Smooth muscle cell (in vitro differentiated cells): ENCODE data around the gene RAB3A. TPM values are rescaled to one million over a fixed set of nuclear protein-coding genes. Genes with fewer than 3 reads are reported as not detected.
A peak's percentile ranks its signal among the peaks of the same experiment; 100 is the strongest.

Experiments used
- DNase-seq: peaks from one replicate; lab custom pipeline; 2025; ENCODE audit not compliant: unreplicated experiment; lab: John Stamatoyannopoulos, UW
- H2AFZ ChIP-seq: fragments of 200-600 bp; sonication (generic); 2 replicates; pipeline ENCODE4 v1.6.0; 2016; ENCODE audit warnings: antibody characterized with exemption, low read depth, mild to moderate bottlenecking
- H3F3A ChIP-seq: fragments of 200-600 bp; sonication (generic); 2 replicates; pipeline ENCODE4 v1.6.0; 2017; ENCODE audit warnings: antibody characterized with exemption, low read depth
- H3K27ac ChIP-seq: fragments of 200-600 bp; sonication (generic); 2 replicates; pipeline ENCODE4 v1.5.1; 2016; ENCODE audit warnings: low read depth, mild to moderate bottlenecking
- H3K27me3 ChIP-seq: fragments of 200-600 bp; sonication (generic); 2 replicates; pipeline ENCODE4 v1.6.1; 2016; ENCODE audit warnings: low read depth, mild to moderate bottlenecking
- H3K36me3 ChIP-seq: fragments of 200-600 bp; sonication (generic); 2 replicates; pipeline ENCODE4 v1.5.1; 2016; ENCODE audit warnings: low read depth
- H3K4me1 ChIP-seq: fragments of 200-600 bp; sonication (generic); 2 replicates; pipeline ENCODE4 v1.5.1; 2016; ENCODE audit warnings: low read depth
- H3K4me2 ChIP-seq: fragments of 200-600 bp; sonication (generic); 2 replicates; pipeline ENCODE4 v1.6.0; 2016; ENCODE audit warnings: mild to moderate bottlenecking
- H3K4me3 ChIP-seq: fragments of 200-600 bp; sonication (generic); 2 replicates; pipeline ENCODE4 v1.5.1; 2016; ENCODE audit warnings: mild to moderate bottlenecking
- H3K79me2 ChIP-seq: fragments of 200-600 bp; sonication (generic); 2 replicates; pipeline ENCODE4 v1.6.0; 2016; ENCODE audit warnings: low read depth, mild to moderate bottlenecking
- H3K9ac ChIP-seq: fragments of 200-600 bp; sonication (generic); 2 replicates; pipeline ENCODE4 v1.6.0; 2016; ENCODE audit warnings: low read depth
- H3K9me3 ChIP-seq: fragments of 200-600 bp; sonication (generic); replicated peaks from 2 replicates; pipeline ENCODE4 v1.5.1; 2016; ENCODE audit warnings: low read depth
- H4K20me1 ChIP-seq: fragments of 200-600 bp; sonication (generic); 2 replicates; pipeline ENCODE4 v1.6.0; 2016; ENCODE audit warnings: low read depth
- CTCF ChIP-seq: fragments of 200-600 bp; sonication (generic); IDR thresholded peaks from 2 replicates; pipeline ENCODE4 v1.5.1; 2017; ENCODE audit warnings: borderline replicate concordance, mild to moderate bottlenecking, antibody characterized with exemption; ENCODE audit not compliant: insufficient read depth, poor library complexity, severe bottlenecking
- WGBS: methylation state at CpG from one replicate; pipeline ENCODE4 v1.1.7; 2016; ENCODE audit warnings: low lambda C conversion rate; 5-methylcytosine and 5-hydroxymethylcytosine counted together
- polyA plus RNA-seq: library from polyadenylated mRNA; unstranded; fragments of >200 nt; fragmentation: Nextera tagmentation; extraction: Ambion mirVana; gene quantifications from 2 replicates; pipeline ENCODE4 v1.2.1, GENCODE V29; 2016
- total RNA-seq: library from RNA; depleted of rRNA; stranded (reverse); fragments of >200 nt; gene quantifications from 2 replicates; pipeline ENCODE4 v1.2.3, GENCODE V29; 2014

The RAB3A gene
- total and polyA plus RNA-seq, 2 experiments from 2014 or later = 3.7 to 4.9 TPM

- TF ChIP-seq CTCF = no peak
- H3K4me1 ChIP-seq = no peaks in the 10 kb centered on the region
- no peak overlapping the region for H2AFZ ChIP-seq
Measured at GRCh38 chr19:18227781-18228271, 24.0 kb upstream of the RAB3A start.

GRCh38 chr19:18226956-18227780 is 23.3 kb upstream of the RAB3A start:
- no peaks in the 10 kb centered on the region for H3F3A ChIP-seq
- no peak for TF ChIP-seq CTCF
- H3K27me3 ChIP-seq = peaks cover 10% of the 10 kb centered on the region
- H2AFZ ChIP-seq = no peak overlapping the region
- H3K4me3 ChIP-seq = no peak overlapping the region
- H3K79me2 ChIP-seq = no peaks in the 10 kb centered on the region
- 91% methylated on average over 18 of the region's 18 CpGs for WGBS
- no peak for DNase-seq
- H4K20me1 ChIP-seq = no peaks in the 10 kb centered on the region
- no peak overlapping the region for H3K27ac ChIP-seq
- no peaks in the 10 kb centered on the region for H3K36me3 ChIP-seq
- no peaks in the 10 kb centered on the region for H3K9me3 ChIP-seq
- no peak overlapping the region for H3K4me2 ChIP-seq
- H3K4me1 ChIP-seq = no peaks in the 10 kb centered on the region
- no peak overlapping the region for H3K9ac ChIP-seq

More at GRCh38 chr19:18227781-18228271, 24.0 kb upstream of the RAB3A start:
- H3F3A ChIP-seq = no peaks in the 10 kb centered on the region
- 85% methylated on average over 6 of the region's 6 CpGs for WGBS
- no peaks in the 10 kb centered on the region for H3K36me3 ChIP-seq
- H3K4me3 ChIP-seq = no peak overlapping the region
- no peaks in the 10 kb centered on the region for H4K20me1 ChIP-seq
- H3K79me2 ChIP-seq = no peaks in the 10 kb centered on the region
- peaks cover 16% of the 10 kb centered on the region for H3K27me3 ChIP-seq
- H3K27ac ChIP-seq = no peak overlapping the region
- no peaks in the 10 kb centered on the region for H3K9me3 ChIP-seq
- no peak for DNase-seq
- H3K4me2 ChIP-seq = no peak overlapping the region
- H3K9ac ChIP-seq = no peak overlapping the region

GRCh38 chr19:18225702-18226468 is 22.0 kb upstream of the RAB3A start, which contains the start of gene PDE4C:
PDE4C (minus strand) TSS chr19:18226438; CDS start chr19:18226415, 23 bp downstream.
- no peaks in the 10 kb centered on the region for H3K79me2 ChIP-seq
- no peaks in the 10 kb centered on the region for H3F3A ChIP-seq
- H3K27ac ChIP-seq = no peak within 1 kb of the TSS
- 32% methylated on average over 26 of the region's 51 CpGs for WGBS
- no peaks in the 10 kb centered on the region for H3K4me1 ChIP-seq
- peak within 1 kb of the TSS; percentile 89 for H3K4me2 ChIP-seq
- no peak for DNase-seq
- no peak within 1 kb of the TSS for H2AFZ ChIP-seq
- H3K9me3 ChIP-seq = no peaks in the 10 kb centered on the region
- H3K36me3 ChIP-seq = no peaks in the 10 kb centered on the region
- H3K27me3 ChIP-seq = peaks cover 6% of the 10 kb centered on the region
- H3K9ac ChIP-seq = no peak within 1 kb of the TSS
- H3K4me3 ChIP-seq = peak within 1 kb of the TSS; percentile 48
- TF ChIP-seq CTCF = no peak
- H4K20me1 ChIP-seq = no peaks in the 10 kb centered on the region
